MM.1S (cell line): ENCODE results near the gene SZT2.

Source experiments
- DNase-seq: peaks from one replicate; pipeline ENCODE4 v3.0.0-alpha.2; 2015
- H2AFZ ChIP-seq: fragments of 300-600 bp; sonication (generic); 2 replicates; pipeline ENCODE4 v1.6.0; 2016; ENCODE audit warnings: antibody characterized with exemption, low read length
- H3F3A ChIP-seq: fragments of 300-600 bp; sonication (generic); 2 replicates; pipeline ENCODE4 v1.6.1; 2016; ENCODE audit warnings: mild to moderate bottlenecking, antibody characterized with exemption, low read length, moderate library complexity, mixed read lengths; ENCODE audit not compliant: insufficient read depth
- H3K27ac ChIP-seq: fragments of 300-600 bp; sonication (generic); 2 replicates; pipeline ENCODE4 v1.5.1; 2016; ENCODE audit warnings: mild to moderate bottlenecking, low read length
- H3K27me3 ChIP-seq: fragments of 300-600 bp; sonication (generic); replicated peaks from 2 replicates; pipeline ENCODE4 v1.6.0; 2016; ENCODE audit warnings: low read length; ENCODE audit not compliant: insufficient read depth
- H3K36me3 ChIP-seq: fragments of 300-600 bp; sonication (generic); replicated peaks from 2 replicates; pipeline ENCODE4 v1.6.1; 2016; ENCODE audit warnings: mild to moderate bottlenecking, low read length, mixed read lengths; ENCODE audit not compliant: insufficient read depth
- H3K4me1 ChIP-seq: fragments of 300-600 bp; sonication (generic); 2 replicates; pipeline ENCODE4 v1.6.1; 2016; ENCODE audit warnings: low read length, mixed read lengths
- H3K4me2 ChIP-seq: fragments of 300-600 bp; sonication (generic); 2 replicates; pipeline ENCODE4 v1.6.0; 2016; ENCODE audit warnings: low read depth, low read length
- H3K4me3 ChIP-seq: fragments of 300-600 bp; sonication (generic); 2 replicates; pipeline ENCODE4 v1.5.1; 2016; ENCODE audit warnings: low read length, mixed read lengths
- H3K79me2 ChIP-seq: fragments of 300-600 bp; sonication (generic); 2 replicates; pipeline ENCODE4 v1.6.1; 2016; ENCODE audit warnings: mixed run types, low read length, mixed read lengths
- H3K9ac ChIP-seq: fragments of 300-600 bp; sonication (generic); 2 replicates; pipeline ENCODE4 v1.6.1; 2016; ENCODE audit warnings: low read length, mixed read lengths
- H3K9me2 ChIP-seq: fragments of 300-600 bp; sonication (generic); replicated peaks from 2 replicates; pipeline ENCODE4 v1.6.1; 2016; ENCODE audit warnings: mild to moderate bottlenecking, low read length, mixed read lengths; ENCODE audit not compliant: insufficient read depth
- H3K9me3 ChIP-seq: fragments of 300-600 bp; sonication (generic); replicated peaks from 2 replicates; pipeline ENCODE4 v1.6.1; 2016; ENCODE audit warnings: mild to moderate bottlenecking, low read length, mixed read lengths; ENCODE audit not compliant: insufficient read depth
- H4K20me1 ChIP-seq: fragments of 300-600 bp; sonication (generic); 2 replicates; pipeline ENCODE4 v1.6.1; 2016; ENCODE audit warnings: mild to moderate bottlenecking, low read length, moderate library complexity, mixed read lengths; ENCODE audit not compliant: insufficient read depth
- CTCF ChIP-seq: fragments of 300-600 bp; sonication (generic); IDR thresholded peaks from 2 replicates; pipeline ENCODE4 v1.5.1; 2016; ENCODE audit warnings: antibody characterized with exemption, low read length, mixed read lengths
- EZH2 ChIP-seq: fragments of 300-600 bp; sonication (generic); optimal IDR thresholded peaks from 2 replicates; pipeline ENCODE3; 2017; ENCODE audit warnings: low read depth, mild to moderate bottlenecking, antibody characterized with exemption, low read length, mixed read lengths
- EZH2phosphoT487 ChIP-seq: fragments of 300-600 bp; sonication (generic); IDR thresholded peaks from 2 replicates; pipeline ENCODE4 v1.6.1; 2018; ENCODE audit warnings: antibody characterized with exemption, low read length

SZT2 gene

GRCh38 chr1:43377831-43378230, 11.9 kb upstream of the SZT2 start:
- no peaks in the 10 kb centered on the region for H3K4me1 ChIP-seq
- no peak overlapping the region for H3K27ac ChIP-seq
- H2AFZ ChIP-seq, result no peak overlapping the region
- H3K79me2 ChIP-seq, result no peaks in the 10 kb centered on the region
- no peak overlapping the region for H3K4me3 ChIP-seq
- 0 out of 2 replicates have a peak, but pooled peaks cover under 1% of the 10 kb centered on the region for H3K36me3 ChIP-seq
- H3K9me3 ChIP-seq, result no peaks in the 10 kb centered on the region
- H3F3A ChIP-seq, result no peaks in the 10 kb centered on the region
- no peak for TF ChIP-seq EZH2phosphoT487
- no peak for TF ChIP-seq EZH2
- no peak for TF ChIP-seq CTCF
- no peak overlapping the region for H3K9ac ChIP-seq
- H3K9me2 ChIP-seq, result no peaks in the 10 kb centered on the region
- no peak overlapping the region for H3K4me2 ChIP-seq
- no peak for DNase-seq
- no peaks in the 10 kb centered on the region for H3K27me3 ChIP-seq
- H4K20me1 ChIP-seq, result no peaks in the 10 kb centered on the region

GRCh38 chr1:43379476-43379875, 10.2 kb upstream of the SZT2 start:
- H3K4me3 ChIP-seq, result no peak overlapping the region
- H3K27me3 ChIP-seq, result no peaks in the 10 kb centered on the region
- no peak overlapping the region for H3K4me2 ChIP-seq
- no peaks in the 10 kb centered on the region for H3K9me2 ChIP-seq
- H3K27ac ChIP-seq, result no peak overlapping the region
- no peaks in the 10 kb centered on the region for H3K4me1 ChIP-seq
- no peak for DNase-seq
- TF ChIP-seq EZH2phosphoT487, result no peak
- no peak for TF ChIP-seq CTCF
- TF ChIP-seq EZH2, result no peak
- no peaks in the 10 kb centered on the region for H4K20me1 ChIP-seq
- no peak overlapping the region for H2AFZ ChIP-seq
- H3F3A ChIP-seq, result no peaks in the 10 kb centered on the region
- H3K79me2 ChIP-seq, result no peaks in the 10 kb centered on the region
- no peaks in the 10 kb centered on the region for H3K9me3 ChIP-seq
- no peak overlapping the region for H3K9ac ChIP-seq
- H3K36me3 ChIP-seq, result 0 out of 2 replicates have a peak, but pooled peaks cover 9% of the 10 kb centered on the region

- Histone ChIP-seq H3K4me2 (no peak overlapping the region), H3K27me3 (no peaks in the 10 kb centered on the region), H4K20me1 (no peaks in the 10 kb centered on the region), H3K4me3 (no peak overlapping the region), H3K9me3 (no peaks in the 10 kb centered on the region), H3K79me2 (0 out of 2 replicates have a peak, but pooled peaks cover 1% of the 10 kb centered on the region), H3K9me2 (no peaks in the 10 kb centered on the region), H3K9ac (no peak overlapping the region), H3F3A (no peaks in the 10 kb centered on the region), H2AFZ (no peak overlapping the region), H3K27ac (no peak overlapping the region), H3K4me1 (no peaks in the 10 kb centered on the region), H3K36me3 (0 out of 2 replicates have a peak, but pooled peaks cover 18% of the 10 kb centered on the region)
- DNase-seq, result no peak
- TF ChIP-seq EZH2 (no peak), CTCF (no peak), EZH2phosphoT487 (no peak)
Measured at GRCh38 chr1:43381612-43382011, 8.1 kb upstream of the SZT2 start.
